Lung (tissue), 12 donors: ENCODE measurements around the gene DST. TPM values are rescaled to one million over a fixed set of nuclear protein-coding genes. Genes with fewer than 3 reads are reported as not detected.
A peak's percentile ranks its signal among the peaks of the same experiment; 100 is the strongest.

Experiments
- ATAC-seq: fragments of 200-7000 bp; cut with Tn5 transposase; one replicate; pipeline ENCODE4 v1.9.1; 2020; ENCODE audit warnings: moderate number of reproducible peaks; ENCODE audit not compliant: insufficient read depth, low FRiP score
- DNase-seq, 3 donors: peaks; one replicate each; pipeline ENCODE4 v3.0.0-alpha.2; 2013 to 2017
- H3K27ac ChIP-seq, 2 donors: one replicate each; pipeline ENCODE4 v1.5.1; 2013; ENCODE audit warnings: mild to moderate bottlenecking in 2 of 2, moderate library complexity in 2 of 2, control low read depth in 1 of 2, inconsistent platforms in 1 of 2, low read depth in 1 of 2, low read length in 1 of 2
- H3K27me3 ChIP-seq, 3 donors: one replicate each; pipeline ENCODE4 v1.5.1; 2013; ENCODE audit warnings: low read length in 2 of 3; ENCODE audit not compliant: control insufficient read depth in 3 of 3, insufficient read depth in 3 of 3
- H3K36me3 ChIP-seq, 4 donors: one replicate each; pipeline ENCODE4 v1.5.1; 2013; ENCODE audit warnings: low read length in 4 of 4, mild to moderate bottlenecking in 1 of 4, moderate library complexity in 1 of 4; ENCODE audit not compliant: control insufficient read depth in 4 of 4, insufficient read depth in 4 of 4
- H3K4me1 ChIP-seq, 5 donors: one replicate each; pipeline ENCODE4 v1.5.1; 2013; ENCODE audit warnings: low read length in 5 of 5, mild to moderate bottlenecking in 2 of 5, moderate library complexity in 1 of 5; ENCODE audit not compliant: control insufficient read depth in 5 of 5, insufficient read depth in 5 of 5
- H3K4me3 ChIP-seq: one replicate; pipeline ENCODE4 v1.5.1; 2013; ENCODE audit warnings: mild to moderate bottlenecking, control low read depth, moderate library complexity
- H3K9ac ChIP-seq, 2 donors: one replicate each; pipeline ENCODE4 v1.5.1; 2013; ENCODE audit warnings: low read length in 2 of 2, control low read depth in 1 of 2; ENCODE audit not compliant: insufficient read depth in 1 of 2
- H3K9me3 ChIP-seq, 4 donors: one replicate each; pipeline ENCODE4 v1.5.1; 2013; ENCODE audit warnings: low read length in 3 of 4, mild to moderate bottlenecking in 1 of 4, moderate library complexity in 1 of 4; ENCODE audit not compliant: control insufficient read depth in 4 of 4, insufficient read depth in 3 of 4
- CTCF ChIP-seq: IDR thresholded peaks from 2 replicates; pipeline ENCODE4 v1.5.1; 2012; ENCODE audit warnings: mild to moderate bottlenecking; ENCODE audit errors: control extremely low read depth, extremely low read depth
- WGBS, 2 donors: extraction: QIAGEN DNeasy Blood & Tissue Kit; methylation state at CpG; one replicate each; pipeline ENCODE4 v1.1.7; 2013; 5-methylcytosine and 5-hydroxymethylcytosine counted together
- polyA plus RNA-seq, 2 donors: library from polyadenylated mRNA; stranded (reverse); fragments of 200-250 nt; gene quantifications; one replicate each; pipeline ENCODE4 v1.2.1, GENCODE V29; 2013
- total RNA-seq, 2 donors: library from RNA; depleted of rRNA in 1 of 2; stranded (reverse); fragments of >200 nt in 1 of 2; gene quantifications; one replicate each; pipeline ENCODE4 v1.2.1, GENCODE V29; 2014 to 2021
- donor health status: control.
- donor health status: control.
- donor health status: Bipolar disorder and iron deficiency.
- donor health status: healthy.
- donor health status: DM: yes; HTN: yes; CAD: no.

The DST gene
- total and polyA plus RNA-seq, 4 donors = 40.7 to 835 (median 201) TPM

GRCh38 chr6:56581296-56581925 lies 61.3 kb downstream of the DST start:
- ATAC-seq (no peak), DNase-seq (peak; percentile 58 to 83 (median 79))
- H3K4me3 ChIP-seq = no peak overlapping the region
- H3K9me3 ChIP-seq = no peaks in the 10 kb centered on the region
- peaks cover 2 to 23% (median 10%) of the 10 kb centered on the region in 4 donors for H3K36me3 ChIP-seq
- no peak overlapping the region for H3K27ac ChIP-seq
- H3K9ac ChIP-seq = no peak overlapping the region
- H3K27me3 ChIP-seq = no peaks in the 10 kb centered on the region
- WGBS, 2 donors = 55 to 71% methylated on average over 4 of the region's 4 CpGs
- TF ChIP-seq CTCF = no peak
- peaks cover 0 to 11% (median 2%) of the 10 kb centered on the region in 5 donors for H3K4me1 ChIP-seq

- no peak for ATAC-seq
- 98 to 99% methylated on average over 5 of the region's 5 CpGs for WGBS, 2 donors
- no peak for DNase-seq
These were observed 62.4 kb downstream of the DST start for GRCh38 chr6:56580271-56580670.

DNA sequence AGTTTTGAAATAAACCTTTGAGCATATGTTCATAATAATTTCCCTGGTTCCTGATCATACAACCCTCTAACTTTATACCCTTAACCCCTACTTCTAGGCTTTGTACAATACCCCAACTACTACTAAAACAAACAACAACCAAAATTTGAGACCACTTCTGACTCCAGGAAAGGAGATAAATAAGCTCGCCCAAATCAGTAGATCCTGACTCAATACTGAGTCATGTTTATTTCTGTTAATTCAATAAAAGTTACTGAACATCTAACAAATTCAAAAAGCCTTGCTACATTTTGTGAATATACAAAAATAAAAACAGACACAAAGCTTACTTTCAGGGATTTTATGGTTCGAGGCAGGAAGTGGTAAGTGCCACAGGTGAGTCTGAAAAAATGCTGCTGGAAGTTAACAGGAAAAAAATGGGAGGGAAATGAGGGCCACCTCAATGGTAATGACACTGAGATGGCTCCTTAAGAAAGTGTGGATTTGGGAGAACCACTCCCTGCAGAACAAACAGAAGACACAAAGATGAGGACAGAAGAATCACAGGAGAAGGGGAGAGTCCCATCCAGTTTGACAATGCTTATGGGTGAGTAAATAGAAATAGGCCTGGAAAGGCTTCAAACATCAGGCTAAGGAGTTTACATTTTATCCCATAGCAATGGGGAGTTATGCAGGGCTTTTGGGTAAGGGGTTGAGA lies 63.4 kb downstream of the DST start:
- 81 to 85% methylated on average over 2 of the region's 2 CpGs for WGBS, 2 donors
- Histone ChIP-seq H3K36me3 (peaks cover 2 to 29% (median 15%) of the 10 kb centered on the region in 4 donors), H3K4me1 (peaks cover 0 to 22% (median 2%) of the 10 kb centered on the region in 5 donors), H3K27me3 (no peaks in the 10 kb centered on the region), H3K4me3 (no peak overlapping the region), H3K27ac (no peak overlapping the region), H3K9me3 (no peaks in the 10 kb centered on the region), H3K9ac (no peak overlapping the region)
- DNase-seq (no peak), ATAC-seq (no peak)
- no peak for TF ChIP-seq CTCF

More at GRCh38 chr6:56580271-56580670, 62.4 kb downstream of the DST start:
- TF ChIP-seq CTCF = no peak
- Histone ChIP-seq H3K9ac (no peak overlapping the region), H3K27ac (no peak overlapping the region), H3K36me3 (peaks cover 2 to 29% (median 15%) of the 10 kb centered on the region in 4 donors), H3K27me3 (no peaks in the 10 kb centered on the region), H3K4me3 (no peak overlapping the region), H3K9me3 (no peaks in the 10 kb centered on the region), H3K4me1 (peaks cover 0 to 12% (median 2%) of the 10 kb centered on the region in 5 donors)
